SK-N-SH (cell line): ENCODE results near the gene PLIN4. TPM values are rescaled to one million over a fixed set of nuclear protein-coding genes. Genes with fewer than 3 reads are reported as not detected.

Source experiments
- CTCF ChIA-PET: fragments of 300-600, 350-600 bp; formaldehyde crosslinking; extraction: SDS; loops from one replicate; lab custom pipeline; 2021; lab: Yijun Ruan, JAX
- POLR2A ChIA-PET: fragments of 350-600 bp; sonication (Branson Sonifier 250); formaldehyde crosslinking; extraction: SDS; loops from one replicate; lab custom pipeline; 2020; ENCODE audit warnings: antibody characterized with exemption, inconsistent platforms; lab: Yijun Ruan, JAX
- DNase-seq: peaks from one replicate; pipeline ENCODE4 v3.0.0; 2012
- H2AFZ ChIP-seq: fragments of 200-600 bp; sonication (generic); 2 replicates; pipeline ENCODE4 v1.8.1; 2016; ENCODE audit warnings: antibody characterized with exemption, mild to moderate bottlenecking, low read depth
- H3F3A ChIP-seq: fragments of 200-600 bp; sonication (generic); replicated peaks from 2 replicates; pipeline ENCODE3; 2016; ENCODE audit warnings: antibody characterized with exemption, mild to moderate bottlenecking; ENCODE audit not compliant: insufficient read depth
- H3K27ac ChIP-seq, 2 experiments: fragments of 200-500 bp in 1 of 2; fragments of 200-600 bp in 1 of 2; sonication (Bioruptor generic) in 1 of 2; sonication (generic), shearing (Covaris generic) in 1 of 2; 2 replicates each; pipeline versions ENCODE4 v1.5.1 to v1.6.1; 2014 to 2016; ENCODE audit warnings: low read depth in 2 of 2, inconsistent platforms in 1 of 2, low read length in 1 of 2, mild to moderate bottlenecking in 1 of 2, mixed read lengths in 1 of 2
- H3K27me3 ChIP-seq: fragments of 200-600 bp; sonication (generic), shearing (Covaris generic); 2 replicates; pipeline ENCODE4 v1.6.1; 2016; ENCODE audit warnings: mixed run types; ENCODE audit not compliant: insufficient read depth
- H3K36me3 ChIP-seq, 2 experiments: fragments of 200-500 bp in 1 of 2; fragments of 200-600 bp in 1 of 2; sonication (Bioruptor generic) in 1 of 2; sonication (generic) in 1 of 2; replicated peaks in 1 of 2; 2 replicates each; pipeline versions ENCODE3 to v1.5.1; 2014 to 2016; ENCODE audit warnings: low read length in 1 of 2, mild to moderate bottlenecking in 1 of 2; ENCODE audit not compliant: insufficient read depth in 2 of 2, control insufficient read depth in 1 of 2
- H3K4me1 ChIP-seq, 2 experiments: fragments of 200-500 bp in 1 of 2; fragments of 200-600 bp in 1 of 2; sonication (Bioruptor generic) in 1 of 2; sonication (generic), shearing (Covaris generic) in 1 of 2; 2 replicates each; pipeline versions ENCODE4 v1.5.1 to v1.6.1; 2014 to 2016; ENCODE audit warnings: low read depth in 1 of 2, low read length in 1 of 2, mixed run types in 1 of 2; ENCODE audit not compliant: insufficient read depth in 2 of 2, control insufficient read depth in 1 of 2
- H3K4me2 ChIP-seq: fragments of 200-600 bp; sonication (generic), shearing (Covaris generic); 2 replicates; pipeline ENCODE4 v1.6.1; 2017; ENCODE audit warnings: mixed run types
- H3K4me3 ChIP-seq, 2 experiments: fragments of 200-500 bp in 1 of 2; fragments of 200-600 bp in 1 of 2; sonication (Bioruptor generic) in 1 of 2; sonication (generic), shearing (Covaris generic) in 1 of 2; 2 replicates each; pipeline versions ENCODE4 v1.5.1 to v1.8.1; 2014 to 2016; ENCODE audit warnings: low read depth in 2 of 2, inconsistent platforms in 1 of 2, low read length in 1 of 2, mild to moderate bottlenecking in 1 of 2, mixed read lengths in 1 of 2, moderate library complexity in 1 of 2
- H3K79me2 ChIP-seq: fragments of 200-600 bp; sonication (generic); 2 replicates; pipeline ENCODE4 v1.8.1; 2017; ENCODE audit warnings: mild to moderate bottlenecking; ENCODE audit not compliant: insufficient read depth
- H3K9ac ChIP-seq: fragments of 200-600 bp; sonication (generic); 2 replicates; pipeline ENCODE4 v1.6.1; 2017; ENCODE audit warnings: mixed run types
- H3K9me2 ChIP-seq: fragments of 200-600 bp; sonication (generic); 2 replicates; pipeline ENCODE4 v1.6.1; 2017; ENCODE audit warnings: mixed run types
- H3K9me3 ChIP-seq: fragments of 200-600 bp; sonication (generic); 2 replicates; pipeline ENCODE4 v1.6.1; 2017; ENCODE audit warnings: mixed run types, mild to moderate bottlenecking, moderate library complexity
- H4K20me1 ChIP-seq: fragments of 200-600 bp; sonication (generic); 2 replicates; pipeline ENCODE4 v1.6.1; 2017; ENCODE audit warnings: mild to moderate bottlenecking, mixed run types; ENCODE audit not compliant: insufficient read depth
- ELF1 ChIP-seq: IDR thresholded peaks from 2 replicates; pipeline ENCODE4 v1.4.0; 2012
- FOXJ3 ChIP-seq: sonication (generic); formaldehyde crosslinking; IDR thresholded peaks from 2 replicates; pipeline ENCODE4 v1.5.1; 2020; ENCODE audit warnings: mild to moderate bottlenecking, missing genetic modification reagents
- JUND ChIP-seq: IDR thresholded peaks from 2 replicates; pipeline ENCODE4 v1.4.0; 2012
- MEF2A ChIP-seq: IDR thresholded peaks from 2 replicates; pipeline ENCODE4 v1.4.0; 2012; ENCODE audit warnings: low read depth, borderline replicate concordance
- RCOR1 ChIP-seq: fragments of 150-350 bp; IDR thresholded peaks from 2 replicates; pipeline ENCODE4 v1.6.1; 2017; ENCODE audit warnings: antibody characterized with exemption, low read length
- RXRA ChIP-seq: IDR thresholded peaks from 2 replicates; pipeline ENCODE4 v1.4.0; 2012; ENCODE audit warnings: low read depth, mild to moderate bottlenecking, borderline replicate concordance
- USF1 ChIP-seq: IDR thresholded peaks from 2 replicates; pipeline ENCODE4 v1.4.0; 2012; ENCODE audit warnings: low read depth, borderline replicate concordance
- USF2 ChIP-seq: fragments of 150-350 bp; IDR thresholded peaks from 2 replicates; pipeline ENCODE4 v1.6.1; 2017; ENCODE audit warnings: antibody characterized with exemption, low read length, low read depth, borderline replicate concordance
- ZBTB33 ChIP-seq: IDR thresholded peaks from 2 replicates; pipeline ENCODE4 v1.4.0; 2012; ENCODE audit warnings: low read depth, borderline replicate concordance
- WGBS: methylation state at CpG from one replicate; pipeline ENCODE4 v1.1.6; 2017; ENCODE audit warnings: low lambda C conversion rate; 5-methylcytosine and 5-hydroxymethylcytosine counted together
- polyA plus RNA-seq, 3 experiments: library from polyadenylated mRNA; depleted of rRNA; stranded (reverse); fragments of >200 nt; gene quantifications; 2 replicates each; pipeline ENCODE4 v1.2.3, GENCODE V29; 2012

Gene PLIN4
- polyA plus RNA-seq, 1 of the 3 experiments (the other 2 are of a cell fraction), result 0.07 TPM

- Histone ChIP-seq H3K4me2 (no peak overlapping the region), H3K36me3 (peaks cover 1 to 3% of the 10 kb centered on the region in 2 experiments), H3K9me2 (no peaks in the 10 kb centered on the region), H3F3A (no peaks in the 10 kb centered on the region), H3K79me2 (peaks cover 22% of the 10 kb centered on the region; the same call in 1 of the 2 replicates), H3K9me3 (no peaks in the 10 kb centered on the region), H2AFZ (no peak overlapping the region), H4K20me1 (no peaks in the 10 kb centered on the region), H3K4me1 (no peaks in the 10 kb centered on the region), H3K9ac (no peak overlapping the region), H3K27ac (no peak overlapping the region), H3K4me3 (no peak overlapping the region), H3K27me3 (no peaks in the 10 kb centered on the region)
- no peak for DNase-seq
- POLR2A ChIA-PET, result no interaction called here
- no peak for TF ChIP-seq USF1
- no peak for TF ChIP-seq ELF1
- no peak for TF ChIP-seq MEF2A
- TF ChIP-seq USF2, result no peak
- no peak for TF ChIP-seq FOXJ3 (CRISPR knock-in tag)
- TF ChIP-seq JUND, result no peak
- no peak for TF ChIP-seq RXRA
- TF ChIP-seq RCOR1, result no peak
- 95% methylated on average over 26 of the region's 35 CpGs for WGBS
- CTCF ChIA-PET, result interaction anchor here (2.9 kb wide), 1 partner anchor 42 kb away, joined by 9 read pairs; no protein-coding TSS in a partner anchor
These were observed 35.4 kb downstream of the PLIN4 start for GRCh38 chr19:4482721-4483364.

DNA sequence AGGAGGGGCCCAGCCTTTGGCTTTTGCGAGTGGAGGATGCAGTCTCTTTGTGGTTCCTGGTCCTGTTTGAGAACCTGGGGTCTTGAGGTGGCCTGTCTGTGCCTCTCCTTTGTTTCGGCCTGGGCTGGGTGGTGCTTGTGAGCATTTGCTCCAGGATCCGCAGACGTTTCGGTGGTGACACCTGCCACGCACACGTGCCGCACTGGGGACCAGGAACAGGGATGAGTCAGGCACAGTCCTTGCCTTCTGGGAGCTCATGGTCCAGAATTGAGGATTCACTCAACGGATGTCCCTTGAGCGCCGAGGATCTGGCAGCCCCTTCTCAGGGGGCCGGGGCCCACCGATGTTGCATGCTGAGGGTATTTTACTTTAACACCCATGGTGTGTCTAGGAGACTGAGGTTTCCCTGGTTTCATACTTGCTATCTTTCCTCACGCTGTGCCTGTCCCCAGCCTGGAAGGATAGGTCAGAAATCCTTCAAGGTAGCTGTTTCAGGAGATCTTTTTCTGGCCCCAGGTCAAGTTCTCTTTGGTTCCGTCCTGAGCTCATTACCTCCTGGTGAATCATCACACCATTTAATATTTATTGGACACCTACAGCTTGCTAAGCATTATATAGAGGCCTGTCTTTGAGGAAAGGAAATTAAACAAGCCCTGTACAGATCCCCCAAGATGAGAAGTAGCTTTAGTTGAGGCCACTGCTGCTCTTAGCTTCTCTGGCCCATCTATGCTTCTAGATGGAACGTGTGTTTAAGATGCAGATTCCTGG is 41.1 kb downstream of the PLIN4 start:
- no peak for TF ChIP-seq ZBTB33
- no peak for TF ChIP-seq USF2
- no peak for TF ChIP-seq JUND

More for the DNA sequence above, 41.1 kb downstream of the PLIN4 start:
- Histone ChIP-seq H3K9me2 (no peaks in the 10 kb centered on the region), H3K79me2 (peaks cover 71% of the 10 kb centered on the region), H3K4me2 (no peak overlapping the region), H3K4me3 (no peak overlapping the region), H3K9me3 (no peaks in the 10 kb centered on the region), H3K9ac (no peak overlapping the region), H4K20me1 (no peaks in the 10 kb centered on the region), H3K27me3 (no peaks in the 10 kb centered on the region), H3K4me1 (peaks cover 3 to 21% of the 10 kb centered on the region in 2 experiments; a peak in 1 of 4 replicates), H2AFZ (no peak overlapping the region), H3F3A (no peaks in the 10 kb centered on the region), H3K36me3 (peaks cover 18 to 19% of the 10 kb centered on the region in 2 experiments), H3K27ac (no peak overlapping the region)
- ChIA-PET POLR2A (no interaction called here), CTCF (no interaction called here)
- WGBS, result 98% methylated on average over 5 of the region's 16 CpGs
- no peak for DNase-seq
